Body of pancreas (tissue), 4 donors: ENCODE measurements around the gene RAD51B.

Source experiments
- POLR2A ChIP-seq, 3 donors: fragments of 450-650 bp; IDR thresholded peaks; one replicate each; pipeline ENCODE4 v1.6.1; 2016; ENCODE audit warnings: antibody characterized with exemption in 3 of 3, mild to moderate bottlenecking in 2 of 3
- TF ChIP-seq, protein P1 (sequence below), 7 experiments: fragments of 450-650 bp in 4 of 7; fragments of 200-600 bp in 3 of 7; sonication (generic) in 3 of 7; IDR thresholded peaks; one replicate each; pipeline ENCODE4 v1.5.1; 2016 to 2019; ENCODE audit warnings: antibody characterized with exemption in 7 of 7

DNA sequence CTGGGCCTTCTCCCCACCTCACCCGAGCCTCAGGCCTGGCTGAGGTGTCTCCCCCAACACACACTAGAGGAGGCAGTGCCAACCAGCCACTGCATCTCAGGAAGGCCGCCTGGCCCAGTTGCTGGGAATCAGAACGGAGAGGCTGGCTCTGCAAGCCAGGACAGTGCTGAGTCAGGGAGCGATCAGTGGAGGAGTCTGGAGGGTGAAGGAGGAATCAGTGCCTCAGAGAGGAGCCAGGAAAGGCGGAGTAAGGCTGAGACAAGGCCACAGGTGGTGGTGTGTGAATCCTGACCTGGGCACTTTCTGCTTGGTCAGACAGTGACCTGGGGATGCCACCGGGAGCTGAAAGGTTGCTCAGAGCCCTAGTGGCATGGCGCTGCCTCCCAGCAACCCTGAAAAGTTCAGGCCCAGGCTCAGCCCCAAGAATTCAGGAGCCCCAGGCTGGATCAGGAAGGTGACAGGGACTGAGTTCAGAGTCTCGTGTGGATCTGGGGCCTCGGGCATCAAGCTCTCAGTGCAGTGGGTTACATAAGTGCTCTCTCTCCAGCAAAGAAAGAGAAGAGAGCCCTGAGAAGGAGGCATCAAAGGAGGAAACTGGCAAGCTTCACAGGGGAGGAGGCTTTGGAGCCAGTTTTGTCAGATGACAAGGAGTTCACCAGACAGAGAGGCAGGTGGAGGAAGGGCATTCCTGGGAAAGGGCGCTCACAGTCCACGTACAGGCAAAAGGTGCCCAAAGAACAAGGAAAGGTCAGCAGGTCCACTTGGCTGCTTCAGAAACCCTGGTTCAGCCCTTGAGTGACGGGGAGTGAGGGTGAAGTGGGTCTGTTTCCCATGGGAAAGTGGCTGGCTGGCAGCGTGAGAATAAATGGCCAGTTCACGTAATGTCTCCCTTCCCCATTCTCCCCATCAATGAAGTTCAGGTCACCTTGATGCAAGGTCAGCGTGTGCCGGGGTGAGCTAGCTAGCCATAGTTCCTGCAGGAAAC is 885.4 kb downstream of the RAD51B start:
- TF ChIP-seq, protein P1, sequence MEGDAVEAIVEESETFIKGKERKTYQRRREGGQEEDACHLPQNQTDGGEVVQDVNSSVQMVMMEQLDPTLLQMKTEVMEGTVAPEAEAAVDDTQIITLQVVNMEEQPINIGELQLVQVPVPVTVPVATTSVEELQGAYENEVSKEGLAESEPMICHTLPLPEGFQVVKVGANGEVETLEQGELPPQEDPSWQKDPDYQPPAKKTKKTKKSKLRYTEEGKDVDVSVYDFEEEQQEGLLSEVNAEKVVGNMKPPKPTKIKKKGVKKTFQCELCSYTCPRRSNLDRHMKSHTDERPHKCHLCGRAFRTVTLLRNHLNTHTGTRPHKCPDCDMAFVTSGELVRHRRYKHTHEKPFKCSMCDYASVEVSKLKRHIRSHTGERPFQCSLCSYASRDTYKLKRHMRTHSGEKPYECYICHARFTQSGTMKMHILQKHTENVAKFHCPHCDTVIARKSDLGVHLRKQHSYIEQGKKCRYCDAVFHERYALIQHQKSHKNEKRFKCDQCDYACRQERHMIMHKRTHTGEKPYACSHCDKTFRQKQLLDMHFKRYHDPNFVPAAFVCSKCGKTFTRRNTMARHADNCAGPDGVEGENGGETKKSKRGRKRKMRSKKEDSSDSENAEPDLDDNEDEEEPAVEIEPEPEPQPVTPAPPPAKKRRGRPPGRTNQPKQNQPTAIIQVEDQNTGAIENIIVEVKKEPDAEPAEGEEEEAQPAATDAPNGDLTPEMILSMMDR (IDR thresholded peaks at IDR 0.05) = no peak
- TF ChIP-seq POLR2A (IDR thresholded peaks at IDR 0.05) = no peak
